GM21717 (cell line): ENCODE data around the gene TXNDC5.
"Not testable (repeated sequence)": the region's sequence is repeated elsewhere in the genome, so short reads cannot be mapped to it uniquely, and the experiment has no call there.

Experiments used
- ATAC-seq: cut with Tn5 transposase; IDR thresholded peaks from one replicate; pipeline ENCODE4 v1.9.1; 2021; ENCODE audit warnings: mild to moderate bottlenecking, moderate library complexity; ENCODE audit not compliant: unreplicated experiment

Gene TXNDC5

GRCh38 chr6:7897461-7898192 lies 13.0 kb downstream of the TXNDC5 start:
- peak; percentile 57 for ATAC-seq

- no peak for ATAC-seq
Observed at GRCh38 chr6:7896465-7896987, 14.1 kb downstream of the TXNDC5 start.

- no peak for ATAC-seq
Observed at GRCh38 chr6:7895125-7895423, 15.5 kb downstream of the TXNDC5 start.

DNA sequence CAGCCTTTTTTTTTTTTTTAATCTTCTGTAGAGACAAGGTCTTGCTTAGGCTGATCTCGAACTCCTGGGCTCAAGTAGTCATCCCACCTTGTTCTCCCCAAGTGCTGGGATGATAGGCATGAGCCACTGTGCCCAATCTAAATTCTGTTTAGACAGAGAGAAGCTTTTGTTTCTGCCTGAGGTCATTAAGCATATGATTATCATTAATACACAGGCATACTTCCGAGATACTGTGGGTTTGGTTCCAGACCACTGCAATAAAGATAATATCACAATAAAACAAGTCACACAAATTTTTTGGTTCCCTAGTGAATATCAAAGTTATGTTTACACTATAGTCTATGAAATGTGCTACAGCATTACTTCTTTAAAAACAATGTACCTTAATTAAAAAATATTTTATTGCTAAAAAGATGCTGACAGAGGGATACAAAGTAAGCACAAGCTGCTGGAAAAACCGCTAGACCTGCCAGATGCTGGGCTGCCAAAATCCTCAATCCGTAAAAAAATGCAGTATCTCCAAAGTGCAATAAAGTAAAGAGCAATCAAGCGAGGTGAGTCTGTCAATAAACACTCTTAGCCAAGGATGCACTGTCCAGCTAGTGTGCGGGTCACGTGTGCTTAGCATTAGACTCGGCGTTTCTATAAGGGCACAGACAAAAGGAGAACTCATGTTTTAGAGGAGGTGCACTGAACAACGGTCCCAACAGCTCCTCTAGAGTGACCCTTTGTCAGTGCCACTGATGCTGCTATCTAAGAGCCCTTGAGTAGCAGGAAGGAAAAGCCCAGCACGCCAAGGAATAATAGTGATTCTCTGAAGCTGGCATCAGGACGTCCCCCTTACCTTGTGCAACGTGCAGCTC lies 16.1 kb downstream of the TXNDC5 start:
- no peak for ATAC-seq

DNA sequence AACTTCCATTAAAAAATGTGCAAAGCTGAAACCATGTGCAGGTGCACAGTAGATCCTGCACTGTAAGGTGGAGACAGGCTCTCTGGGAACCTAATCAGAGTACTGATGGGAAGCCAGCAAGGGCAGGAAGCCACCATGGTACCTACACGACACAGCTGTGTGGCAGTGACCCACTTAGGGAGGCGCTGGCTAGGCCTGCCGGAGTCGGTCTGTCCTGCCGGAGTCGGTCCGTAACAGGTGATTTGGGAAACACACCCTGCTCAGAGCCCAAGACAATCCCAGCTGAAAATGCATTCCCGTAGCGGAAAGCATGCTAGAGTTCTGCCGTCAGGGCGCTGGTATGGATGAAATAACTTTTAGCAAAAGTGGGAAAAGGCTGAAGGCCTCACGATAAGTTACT lies 17.2 kb downstream of the TXNDC5 start:
- no peak for ATAC-seq

DNA sequence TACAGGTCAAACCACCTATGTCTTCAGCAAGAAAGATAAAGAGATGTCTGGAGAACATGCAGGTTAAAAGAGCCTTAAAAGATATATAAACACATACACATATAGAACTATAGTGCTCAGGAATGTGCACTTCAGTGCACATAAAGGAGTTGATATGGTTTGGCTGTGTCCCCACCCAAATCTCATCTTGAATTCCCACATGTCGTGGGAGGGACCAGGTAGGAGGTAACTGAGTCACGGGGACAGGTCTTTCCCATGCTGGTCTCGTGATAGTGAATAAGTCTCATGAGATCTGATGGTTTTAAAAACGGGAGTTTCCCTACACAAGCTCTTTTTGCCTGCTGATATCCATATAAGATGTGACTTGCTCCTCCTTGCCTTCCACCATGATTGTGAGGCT lies 18.2 kb downstream of the TXNDC5 start:
- not testable (repeated sequence) for ATAC-seq

DNA sequence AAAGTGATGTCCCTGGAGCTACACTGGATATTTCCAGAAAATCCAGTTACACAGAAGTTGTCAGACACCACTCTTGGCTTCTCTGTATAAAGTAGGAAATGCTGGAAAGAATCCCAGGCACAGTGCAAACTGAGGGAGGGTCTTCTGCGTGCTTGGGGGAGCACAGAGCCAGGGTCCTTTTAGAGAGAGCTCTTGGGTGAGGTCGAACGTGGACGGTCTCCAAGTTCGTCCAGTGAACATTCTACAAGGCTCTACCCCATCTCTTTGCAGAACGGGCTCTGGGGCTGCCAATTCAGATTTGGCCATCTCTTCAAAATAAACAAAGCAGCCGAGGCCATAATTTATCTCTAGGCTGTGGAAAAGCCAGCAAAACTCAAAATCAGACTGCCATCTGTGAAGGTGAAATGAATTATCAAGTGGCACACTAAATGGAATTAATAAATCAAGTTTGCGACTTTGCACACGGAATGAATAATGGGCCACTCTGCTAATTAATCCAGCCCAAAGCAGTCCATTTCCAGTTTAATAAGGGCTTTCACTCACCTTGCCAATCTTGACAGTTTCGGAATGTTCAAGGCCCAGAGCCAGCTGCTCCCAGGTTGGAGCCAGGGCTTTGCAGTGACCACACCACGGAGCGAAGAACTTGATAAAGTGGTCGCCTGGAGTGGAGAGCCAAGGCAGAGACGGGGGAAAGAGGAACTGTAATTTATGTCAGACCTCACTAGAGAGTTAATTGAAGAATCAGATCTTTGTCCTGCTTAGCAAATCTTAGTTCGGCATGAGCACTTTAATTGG lies 19.3 kb downstream of the TXNDC5 start:
- ATAC-seq: no peak

- ATAC-seq: no peak
Observed at GRCh38 chr6:7888587-7889357, 21.8 kb downstream of the TXNDC5 start.

- ATAC-seq: no peak
Observed at GRCh38 chr6:7887278-7887991, 23.2 kb downstream of the TXNDC5 start.

DNA sequence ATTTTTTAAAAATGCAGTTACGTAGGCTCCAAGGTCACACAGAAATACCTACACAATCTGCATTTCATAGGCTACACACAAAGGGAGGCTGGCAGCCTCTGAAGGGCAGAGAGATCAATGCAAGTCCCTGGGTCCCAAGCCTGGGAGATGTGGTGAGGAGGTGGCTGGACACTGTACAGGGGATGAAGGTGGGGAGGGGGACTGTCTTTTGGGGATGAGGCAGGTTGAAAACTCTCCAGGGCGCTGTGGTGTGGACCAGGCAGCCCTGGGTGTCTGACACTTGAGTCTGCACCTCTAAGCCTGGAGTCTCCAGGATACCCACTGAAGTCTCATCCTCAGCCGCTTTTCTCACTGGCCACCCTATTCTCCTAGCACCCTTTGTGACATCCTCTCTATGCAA lies 24.5 kb downstream of the TXNDC5 start:
- ATAC-seq: no peak

DNA sequence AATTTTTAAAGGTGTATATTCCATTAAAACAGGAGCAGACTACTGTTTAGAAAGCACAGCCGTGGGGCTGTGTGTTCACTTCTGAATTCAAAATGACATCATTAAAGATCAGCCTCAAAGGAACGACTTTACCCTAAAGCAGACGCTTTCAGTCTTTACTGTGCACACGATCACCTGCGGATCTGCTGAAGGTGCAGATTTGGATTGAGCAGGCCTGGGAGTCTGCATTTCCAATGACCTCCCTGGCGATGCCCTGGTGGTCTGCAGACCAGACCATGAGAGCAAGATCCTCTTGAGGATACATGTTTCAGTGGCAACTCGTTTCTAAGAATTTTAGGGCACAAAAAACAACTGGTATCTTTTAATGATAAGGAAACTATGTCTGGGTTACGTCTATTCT lies 27.2 kb downstream of the TXNDC5 start:
- no peak for ATAC-seq

GRCh38 chr6:7882505-7883257 lies 27.9 kb downstream of the TXNDC5 start:
- no peak for ATAC-seq

- ATAC-seq: no peak
Observed at GRCh38 chr6:7881765-7882500, 28.7 kb downstream of the TXNDC5 start.

- no peak for ATAC-seq
Observed at GRCh38 chr6:7880718-7881107, 29.9 kb downstream of the TXNDC5 start.

DNA sequence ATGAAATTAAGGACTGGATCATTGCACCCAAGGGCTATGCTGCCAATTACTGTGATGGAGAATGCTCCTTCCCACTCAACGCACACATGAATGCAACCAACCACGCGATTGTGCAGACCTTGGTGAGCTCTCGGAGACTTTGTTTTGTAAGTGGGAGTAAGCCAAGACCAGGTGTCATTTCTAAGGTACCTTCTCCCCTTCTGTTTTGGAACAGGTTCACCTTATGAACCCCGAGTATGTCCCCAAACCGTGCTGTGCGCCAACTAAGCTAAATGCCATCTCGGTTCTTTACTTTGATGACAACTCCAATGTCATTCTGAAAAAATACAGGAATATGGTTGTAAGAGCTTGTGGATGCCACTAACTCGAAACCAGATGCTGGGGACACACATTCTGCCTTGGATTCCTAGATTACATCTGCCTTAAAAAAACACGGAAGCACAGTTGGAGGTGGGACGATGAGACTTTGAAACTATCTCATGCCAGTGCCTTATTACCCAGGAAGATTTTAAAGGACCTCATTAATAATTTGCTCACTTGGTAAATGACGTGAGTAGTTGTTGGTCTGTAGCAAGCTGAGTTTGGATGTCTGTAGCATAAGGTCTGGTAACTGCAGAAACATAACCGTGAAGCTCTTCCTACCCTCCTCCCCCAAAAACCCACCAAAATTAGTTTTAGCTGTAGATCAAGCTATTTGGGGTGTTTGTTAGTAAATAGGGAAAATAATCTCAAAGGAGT lies 30.4 kb downstream of the TXNDC5 start:
- ATAC-seq: no peak

GRCh38 chr6:7879579-7879978 lies 31.0 kb downstream of the TXNDC5 start:
- no peak for ATAC-seq

DNA sequence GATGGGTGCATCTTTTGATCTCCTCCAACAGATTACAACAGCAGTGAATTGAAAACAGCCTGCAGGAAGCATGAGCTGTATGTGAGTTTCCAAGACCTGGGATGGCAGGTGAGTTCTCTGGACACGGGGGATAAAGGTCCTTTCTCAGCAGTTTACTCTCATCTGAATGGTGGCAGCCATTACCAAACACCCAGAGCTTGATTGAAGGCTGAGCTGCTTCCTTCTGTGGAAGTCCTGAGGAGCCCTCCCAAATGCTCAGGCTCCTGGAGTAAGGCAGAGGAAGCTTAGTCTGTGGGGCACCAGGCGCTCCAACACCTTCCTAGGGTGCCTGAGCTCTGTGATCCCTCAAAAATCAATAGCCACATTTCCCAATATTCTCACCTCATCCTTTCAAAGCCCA lies 31.5 kb downstream of the TXNDC5 start:
- ATAC-seq: no peak

DNA sequence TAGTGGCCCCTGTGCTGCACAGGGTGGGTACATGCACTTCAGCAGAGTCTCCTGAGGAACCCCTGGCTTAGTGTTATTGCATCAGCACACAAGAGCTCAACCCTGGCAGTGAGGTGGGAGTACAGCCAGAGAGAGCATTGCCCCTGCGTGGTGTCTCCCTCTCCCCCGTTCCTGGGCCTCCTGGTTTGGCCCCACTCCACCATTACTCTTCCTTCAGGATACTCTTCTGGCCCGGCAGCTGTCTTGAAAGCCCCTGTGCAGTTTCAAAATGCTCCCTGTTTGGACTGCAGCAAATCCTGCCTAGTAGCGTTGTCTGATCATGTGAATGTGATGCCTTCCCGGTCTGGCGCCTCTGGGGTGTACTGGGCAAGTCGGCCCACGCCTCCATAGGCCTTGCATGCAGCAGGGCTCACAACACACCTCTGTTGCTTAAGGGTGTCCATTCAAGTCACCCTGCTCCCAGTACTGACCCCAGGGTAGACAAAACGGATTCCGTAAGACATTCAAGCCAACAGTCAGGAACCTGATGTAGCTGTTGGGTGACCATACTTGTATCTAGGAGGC lies 32.1 kb downstream of the TXNDC5 start:
- no peak for ATAC-seq
